ENCODE data around the gene CUL1.

The CUL1 gene

GRCh38 chr7:148811892-148812291 is 113.2 kb downstream of the CUL1 start:
- Histone ChIP-seq H3K9ac (no peak overlapping the region), H3K27me3 (ENCODE audit: insufficient read depth, low read depth) (no peaks in the 10 kb centered on the region), H3K4me1 (ENCODE audit: low read depth, poor library complexity, severe bottlenecking) (no peaks in the 10 kb centered on the region), H2AFZ (ENCODE audit: low read depth) (no peak overlapping the region), H3K4me3 (IDR thresholded peaks at IDR 0.05; ENCODE audit: insufficient read depth, low read depth, low read length) (no peak overlapping the region), H3K36me3 (ENCODE audit: insufficient read depth) (peaks cover 32% of the 10 kb centered on the region; the same call in 1 of the 2 replicates), H3K4me2 (no peak overlapping the region), H3K27ac (no peak overlapping the region), H3K79me2 (ENCODE audit: insufficient read depth, low read depth) (peaks cover 4% of the 10 kb centered on the region; the same call in 1 of the 2 replicates), H4K20me1 (ENCODE audit: insufficient read depth) (no peaks in the 10 kb centered on the region)
- TF ChIP-seq, protein P1, sequence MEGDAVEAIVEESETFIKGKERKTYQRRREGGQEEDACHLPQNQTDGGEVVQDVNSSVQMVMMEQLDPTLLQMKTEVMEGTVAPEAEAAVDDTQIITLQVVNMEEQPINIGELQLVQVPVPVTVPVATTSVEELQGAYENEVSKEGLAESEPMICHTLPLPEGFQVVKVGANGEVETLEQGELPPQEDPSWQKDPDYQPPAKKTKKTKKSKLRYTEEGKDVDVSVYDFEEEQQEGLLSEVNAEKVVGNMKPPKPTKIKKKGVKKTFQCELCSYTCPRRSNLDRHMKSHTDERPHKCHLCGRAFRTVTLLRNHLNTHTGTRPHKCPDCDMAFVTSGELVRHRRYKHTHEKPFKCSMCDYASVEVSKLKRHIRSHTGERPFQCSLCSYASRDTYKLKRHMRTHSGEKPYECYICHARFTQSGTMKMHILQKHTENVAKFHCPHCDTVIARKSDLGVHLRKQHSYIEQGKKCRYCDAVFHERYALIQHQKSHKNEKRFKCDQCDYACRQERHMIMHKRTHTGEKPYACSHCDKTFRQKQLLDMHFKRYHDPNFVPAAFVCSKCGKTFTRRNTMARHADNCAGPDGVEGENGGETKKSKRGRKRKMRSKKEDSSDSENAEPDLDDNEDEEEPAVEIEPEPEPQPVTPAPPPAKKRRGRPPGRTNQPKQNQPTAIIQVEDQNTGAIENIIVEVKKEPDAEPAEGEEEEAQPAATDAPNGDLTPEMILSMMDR (conservative IDR thresholded peaks at IDR 0.05; ENCODE audit: low read depth, low read length), result no peak

DNA sequence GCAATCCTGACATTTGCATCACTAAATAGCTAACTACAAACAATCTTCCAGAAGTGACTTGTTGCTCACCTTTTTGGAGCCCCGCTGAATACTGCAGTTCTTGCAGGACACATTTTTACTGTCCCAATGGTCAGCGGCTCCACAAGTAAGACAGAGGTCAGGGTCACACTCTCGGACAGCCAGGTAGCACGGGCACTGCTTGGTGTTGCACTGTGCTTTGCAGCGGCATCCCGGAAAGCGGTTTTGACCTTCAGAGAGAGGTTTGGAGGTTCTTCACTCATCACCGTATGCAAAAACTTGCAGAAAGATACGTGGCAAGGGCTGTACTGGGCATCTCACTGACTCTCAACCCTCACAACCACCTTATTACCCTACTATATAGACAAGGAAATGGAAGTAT is 115.2 kb downstream of the CUL1 start:
- H3K4me2 ChIP-seq, result no peak overlapping the region
- peaks cover 27% of the 10 kb centered on the region; the same call in 1 of the 2 replicates for H3K36me3 ChIP-seq (ENCODE audit: insufficient read depth)
- TF ChIP-seq, protein P1 (conservative IDR thresholded peaks at IDR 0.05; ENCODE audit: low read depth, low read length), result no peak
- peaks cover 4% of the 10 kb centered on the region; the same call in 1 of the 2 replicates for H3K79me2 ChIP-seq (ENCODE audit: insufficient read depth, low read depth)
- H3K27me3 ChIP-seq (ENCODE audit: insufficient read depth, low read depth), result no peaks in the 10 kb centered on the region
- no peak overlapping the region for H2AFZ ChIP-seq (ENCODE audit: low read depth)
- no peaks in the 10 kb centered on the region for H3K4me1 ChIP-seq (ENCODE audit: low read depth, poor library complexity, severe bottlenecking)
- H4K20me1 ChIP-seq (ENCODE audit: insufficient read depth), result no peaks in the 10 kb centered on the region
- no peak overlapping the region for H3K9ac ChIP-seq
- no peak overlapping the region for H3K27ac ChIP-seq
- H3K4me3 ChIP-seq (IDR thresholded peaks at IDR 0.05; ENCODE audit: insufficient read depth, low read depth, low read length), result no peak overlapping the region

GRCh38 chr7:148814922-148815559 is 116.3 kb downstream of the CUL1 start:
- peaks cover 21% of the 10 kb centered on the region; the same call in 1 of the 2 replicates for H3K36me3 ChIP-seq (ENCODE audit: insufficient read depth)
- no peak overlapping the region for H3K27ac ChIP-seq
- no peak overlapping the region for H3K4me3 ChIP-seq (IDR thresholded peaks at IDR 0.05; ENCODE audit: insufficient read depth, low read depth, low read length)

DNA sequence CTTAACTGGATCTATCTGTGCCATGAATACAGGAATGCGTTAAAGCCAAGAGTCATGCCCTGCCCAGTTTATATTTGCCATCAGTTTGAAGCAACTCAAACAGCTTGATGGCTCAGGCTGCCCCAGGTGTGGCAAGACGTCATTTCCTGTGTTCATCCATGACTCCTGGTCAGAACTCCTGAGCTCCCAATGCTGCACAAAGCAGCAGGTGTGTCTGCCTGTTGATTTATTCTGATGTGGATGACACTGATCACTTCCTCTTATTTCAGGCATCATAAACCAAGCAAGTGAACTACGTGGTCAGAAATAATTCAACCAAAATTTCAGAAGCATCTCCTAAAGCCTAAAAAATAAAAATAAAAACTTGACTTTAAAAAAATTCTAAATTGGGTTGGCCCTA is 116.9 kb downstream of the CUL1 start:
- Histone ChIP-seq H4K20me1 (ENCODE audit: insufficient read depth) (no peaks in the 10 kb centered on the region), H2AFZ (ENCODE audit: low read depth) (no peak overlapping the region), H3K27ac (no peak overlapping the region), H3K4me1 (ENCODE audit: low read depth, poor library complexity, severe bottlenecking) (peaks cover 2% of the 10 kb centered on the region), H3K27me3 (ENCODE audit: insufficient read depth, low read depth) (no peaks in the 10 kb centered on the region), H3K4me2 (no peak overlapping the region), H3K4me3 (IDR thresholded peaks at IDR 0.05; ENCODE audit: insufficient read depth, low read depth, low read length) (no peak overlapping the region), H3K9ac (no peak overlapping the region), H3K36me3 (ENCODE audit: insufficient read depth) (peaks cover 21% of the 10 kb centered on the region; the same call in 1 of the 2 replicates), H3K79me2 (ENCODE audit: insufficient read depth, low read depth) (peaks cover 4% of the 10 kb centered on the region; the same call in 1 of the 2 replicates)
- TF ChIP-seq, protein P1 (conservative IDR thresholded peaks at IDR 0.05; ENCODE audit: low read depth, low read length), result no peak

More at GRCh38 chr7:148814922-148815559, 116.3 kb downstream of the CUL1 start:
- H3K27me3 ChIP-seq (ENCODE audit: insufficient read depth, low read depth), result no peaks in the 10 kb centered on the region
- no peaks in the 10 kb centered on the region for H4K20me1 ChIP-seq (ENCODE audit: insufficient read depth)
- peaks cover 4% of the 10 kb centered on the region; the same call in 1 of the 2 replicates for H3K79me2 ChIP-seq (ENCODE audit: insufficient read depth, low read depth)
- no peaks in the 10 kb centered on the region for H3K4me1 ChIP-seq (ENCODE audit: low read depth, poor library complexity, severe bottlenecking)
- H3K9ac ChIP-seq, result no peak overlapping the region
- no peak overlapping the region for H3K4me2 ChIP-seq
- no peak overlapping the region for H2AFZ ChIP-seq (ENCODE audit: low read depth)
- TF ChIP-seq, protein P1 (conservative IDR thresholded peaks at IDR 0.05; ENCODE audit: low read depth, low read length), result no peak

Data from KMS-11 (cell line).